ENCODE data around the gene ZNF541.
A peak's percentile ranks its signal among the peaks of the same experiment; 100 is the strongest.
"Not testable (repeated sequence)": the region's sequence is repeated elsewhere in the genome, so short reads cannot be mapped to it uniquely, and the experiment has no call there.

Gene ZNF541

DNA sequence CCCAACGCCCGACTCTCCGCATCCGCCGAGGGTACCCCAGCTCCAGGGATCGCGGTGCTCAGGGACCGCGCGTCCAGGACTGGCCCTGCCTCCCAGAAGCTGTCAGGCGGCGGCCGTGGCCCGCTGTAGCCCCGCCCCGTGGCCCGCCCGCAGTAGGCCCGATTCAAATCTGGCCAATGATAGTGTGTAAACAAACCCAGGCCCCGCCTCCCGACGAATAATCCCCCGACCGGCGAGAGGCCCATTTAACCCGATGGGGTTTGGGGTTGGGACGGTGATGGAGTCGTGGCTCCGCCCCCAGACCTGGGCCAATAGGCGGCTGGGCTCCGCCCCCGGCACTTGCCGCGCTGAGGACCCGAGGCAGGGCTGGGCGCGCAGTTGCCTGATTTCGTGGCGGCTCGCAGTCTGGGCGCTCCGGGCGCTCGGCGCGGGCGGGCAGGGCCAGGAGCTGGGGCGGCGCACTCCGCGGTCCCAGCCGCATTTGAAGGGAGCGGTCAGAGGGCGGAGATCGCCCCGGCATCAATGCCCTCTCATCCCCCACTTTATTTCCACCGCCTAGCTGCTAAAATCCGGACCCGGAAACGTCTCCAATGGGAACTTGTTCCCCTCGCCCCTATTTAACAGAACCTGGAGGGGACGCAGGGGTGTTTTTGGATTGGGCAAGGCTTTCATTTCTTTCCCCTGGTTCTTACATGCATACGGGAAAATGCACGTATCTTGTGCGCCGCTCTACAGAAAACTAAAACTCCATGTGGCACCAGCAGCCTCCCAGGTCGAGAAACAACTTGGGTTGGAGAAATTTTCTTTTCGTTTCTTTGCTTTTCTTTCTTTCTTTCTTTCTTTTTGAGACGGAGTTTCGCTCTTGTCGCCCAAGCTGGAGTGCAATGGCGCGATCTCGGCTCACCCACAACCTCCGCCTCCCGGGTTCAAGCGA lies 27.6 kb upstream of the ZNF541 start:
- peak; percentile 99 to 100 (median 99) for DNase-seq (ENCODE audit: low read depth in 3 of 3)

DNA sequence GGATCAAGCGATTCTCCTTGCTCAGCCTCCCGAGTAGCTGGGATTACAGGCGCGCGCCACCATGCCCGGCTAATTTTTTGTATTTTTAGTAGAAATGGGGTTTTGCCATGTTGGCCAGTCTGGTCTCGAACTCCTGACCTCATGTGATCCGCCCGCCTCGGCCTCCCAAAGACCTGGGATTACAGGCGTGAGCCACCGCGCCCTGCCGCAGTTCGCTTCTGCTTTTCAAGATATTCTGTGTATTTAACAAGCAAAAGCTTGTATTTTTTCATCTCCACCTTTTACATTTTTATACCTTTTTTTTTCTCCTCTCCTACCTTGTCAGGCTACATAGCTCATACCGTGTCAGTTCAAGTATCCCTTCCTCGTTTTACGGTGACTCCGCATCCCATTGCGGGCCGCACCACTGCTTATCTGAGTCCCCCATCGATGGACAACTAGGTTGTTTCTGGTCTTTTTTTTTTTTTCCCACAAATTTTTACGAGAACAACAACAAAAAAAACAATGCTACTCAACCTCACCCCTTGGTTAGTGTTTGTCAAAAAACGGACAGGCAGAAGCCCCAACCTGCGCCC lies 26.8 kb upstream of the ZNF541 start:
- DNase-seq (ENCODE audit: low read depth in 3 of 3), result not testable (repeated sequence)

DNA sequence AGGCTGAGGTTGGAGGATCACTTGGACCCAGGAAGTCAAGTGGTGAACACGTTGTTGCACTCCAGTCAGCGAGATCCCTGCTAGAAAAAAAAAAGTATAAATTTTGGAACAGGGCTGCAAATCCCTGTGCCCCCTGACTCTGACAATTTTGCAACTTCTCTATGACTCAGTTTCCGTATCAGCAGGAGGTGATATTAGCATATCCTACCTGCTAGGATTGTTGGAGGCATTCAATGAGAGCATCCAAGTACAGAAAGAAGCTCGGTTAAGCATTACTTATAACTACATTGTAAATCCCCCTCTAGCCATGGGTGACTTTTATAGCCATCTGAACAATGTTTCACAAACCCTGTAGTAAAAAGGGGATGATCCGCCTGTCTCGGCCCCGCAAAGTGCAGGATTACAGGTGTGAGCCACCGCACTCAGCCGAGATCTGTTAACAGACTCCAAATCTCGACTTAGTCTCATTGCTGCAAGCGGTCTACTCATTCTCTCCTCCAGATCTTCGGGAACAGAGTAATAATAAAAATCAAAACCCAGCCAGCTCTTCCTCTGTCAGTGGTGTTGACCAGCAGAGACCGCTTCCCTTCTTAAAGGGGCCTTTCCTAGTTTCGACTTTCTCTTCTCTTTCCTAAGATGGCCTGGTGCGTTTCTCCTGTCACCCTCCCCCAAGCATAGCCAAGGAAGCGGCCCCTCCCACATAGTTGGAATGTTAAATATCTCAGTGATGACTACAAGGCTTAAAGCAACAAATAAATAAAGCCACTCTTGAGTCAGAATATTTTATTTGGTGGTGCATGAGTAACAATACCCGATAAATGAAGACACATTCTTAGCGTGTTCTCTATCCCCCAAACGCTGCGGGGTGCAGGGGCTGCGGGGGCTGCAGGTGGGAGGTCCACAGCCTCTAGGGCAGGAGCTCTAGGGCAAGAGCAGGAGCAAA lies 25.7 kb upstream of the ZNF541 start:
- DNase-seq (ENCODE audit: low read depth in 3 of 3), result no peak

DNA sequence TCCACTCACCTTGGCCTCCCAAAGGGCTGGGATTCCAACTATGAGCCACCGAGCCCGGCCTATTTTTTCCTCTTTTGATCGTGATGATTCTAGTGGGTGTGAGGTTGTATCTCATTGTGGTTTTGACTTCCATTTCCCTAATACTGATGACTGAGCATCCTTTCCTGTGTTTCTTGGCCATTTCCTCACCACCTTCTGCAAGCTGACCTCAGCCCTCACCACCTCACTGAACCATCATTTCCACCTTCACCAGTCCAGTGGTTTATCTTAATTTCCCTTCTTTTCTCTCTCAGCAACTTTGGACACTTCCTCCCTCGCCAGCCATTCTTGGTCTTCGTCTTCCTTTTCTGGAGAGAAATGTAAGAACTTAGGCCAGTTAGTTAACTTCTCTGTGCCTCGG lies 23.0 kb upstream of the ZNF541 start:
- DNase-seq (ENCODE audit: low read depth in 3 of 3), result no peak

DNA sequence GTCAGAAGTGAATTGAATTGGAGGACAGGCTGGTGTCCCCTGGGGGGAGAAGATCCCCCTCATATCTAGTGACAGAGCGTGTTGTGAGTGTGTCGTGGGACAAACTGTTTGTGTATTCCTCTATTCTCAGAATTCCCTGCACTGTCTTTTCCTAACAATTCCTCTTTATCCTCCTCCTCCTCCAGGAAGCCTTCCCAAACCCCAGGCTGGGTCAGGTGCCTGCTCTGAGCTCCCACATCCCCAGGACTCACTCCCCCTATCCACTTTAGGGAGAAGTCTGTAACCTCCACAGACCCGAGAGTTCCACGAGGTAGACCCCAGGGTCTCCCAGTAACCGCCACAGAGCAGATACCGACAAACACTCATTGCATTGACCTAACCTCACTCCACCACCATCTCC lies 20.9 kb upstream of the ZNF541 start:
- no peak for DNase-seq (ENCODE audit: low read depth in 3 of 3)

DNA sequence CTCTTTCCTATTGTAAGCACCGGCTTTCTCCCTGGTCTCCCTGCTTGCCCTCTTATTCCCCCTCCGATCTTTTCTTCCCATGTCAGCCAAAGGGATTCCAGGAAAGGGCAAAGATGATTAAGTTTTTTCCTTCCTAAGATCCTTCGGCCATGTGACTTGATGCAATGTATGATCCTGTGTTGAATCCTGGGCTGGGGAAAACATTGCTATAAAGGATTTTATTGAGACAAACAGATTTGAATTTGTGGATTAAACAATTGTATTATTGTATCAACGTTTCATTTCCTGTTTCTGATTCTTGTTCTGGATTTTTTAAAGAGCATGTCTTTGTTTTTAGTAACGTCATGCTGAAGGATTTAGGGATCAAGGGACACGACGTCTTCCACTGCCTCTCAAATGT lies 16.9 kb upstream of the ZNF541 start:
- no peak for DNase-seq (ENCODE audit: low read depth in 3 of 3)

DNA sequence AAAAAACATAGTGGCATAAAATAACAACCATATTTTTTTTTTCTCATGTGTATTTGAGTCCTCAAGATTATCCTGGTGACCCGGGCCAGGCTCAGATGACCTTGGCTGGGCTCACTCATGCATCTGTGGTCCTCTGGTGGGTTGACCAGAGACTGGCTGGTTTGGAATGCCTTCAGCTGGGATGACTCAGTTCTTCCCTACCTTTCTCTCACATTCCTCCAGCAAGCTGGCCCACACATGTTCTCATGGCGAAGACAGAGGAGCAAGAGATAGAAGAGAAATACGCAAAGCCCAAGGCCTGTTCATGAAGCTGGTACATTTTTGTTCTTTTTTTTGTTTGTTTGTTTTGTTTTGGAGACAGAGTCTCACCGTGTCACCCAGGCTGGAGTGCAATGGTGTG lies 14.3 kb upstream of the ZNF541 start:
- no peak for DNase-seq (ENCODE audit: low read depth in 3 of 3)

DNA sequence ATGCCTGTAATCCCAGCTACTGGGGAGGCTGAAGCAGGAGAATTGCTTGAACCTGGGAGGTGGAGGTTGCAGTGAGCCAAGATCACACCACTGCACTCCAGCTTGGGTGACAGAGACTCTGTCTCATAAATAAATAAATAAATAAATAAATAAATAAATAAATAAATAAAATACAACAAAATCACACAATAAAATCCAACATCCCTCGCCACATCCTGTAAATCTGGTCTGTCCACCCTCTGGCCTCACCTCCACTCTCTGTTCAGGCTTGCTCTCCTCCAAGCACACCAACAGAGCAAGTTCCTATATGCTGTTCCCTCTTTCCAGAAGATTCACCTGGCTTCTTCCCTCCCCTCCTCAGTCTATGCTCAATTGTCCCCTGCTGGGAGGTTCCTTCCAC lies 10.2 kb upstream of the ZNF541 start:
- not testable (repeated sequence) for DNase-seq (ENCODE audit: low read depth in 3 of 3)

DNA sequence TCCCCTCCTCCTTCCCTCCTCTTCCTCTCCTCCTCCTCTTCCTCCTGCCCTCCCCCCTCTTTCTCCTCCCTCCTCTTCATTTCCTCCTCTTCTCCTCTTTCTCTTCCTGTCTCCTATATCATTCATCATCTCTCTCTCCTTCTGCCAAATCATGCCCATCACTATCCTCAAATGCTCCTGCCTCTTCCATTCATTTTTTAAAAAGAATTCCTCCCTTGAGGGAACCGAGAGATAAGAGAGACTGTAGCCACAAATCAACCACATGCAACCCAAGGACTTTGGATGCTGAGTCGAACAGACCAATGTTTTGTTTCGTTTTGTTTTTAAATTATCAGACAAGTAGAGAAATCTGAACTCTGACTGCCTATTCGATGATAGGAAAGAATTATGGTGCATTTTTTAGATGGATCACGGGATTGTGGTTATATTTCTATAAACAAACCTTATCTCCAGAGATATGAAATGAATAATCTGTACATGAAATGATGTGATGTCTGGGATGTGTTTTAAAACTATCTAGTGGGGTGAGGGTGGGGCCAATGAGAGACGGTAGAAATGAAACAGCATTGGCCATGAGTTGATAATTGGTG lies 9.5 kb upstream of the ZNF541 start:
- DNase-seq (ENCODE audit: low read depth in 3 of 3), result no peak

DNA sequence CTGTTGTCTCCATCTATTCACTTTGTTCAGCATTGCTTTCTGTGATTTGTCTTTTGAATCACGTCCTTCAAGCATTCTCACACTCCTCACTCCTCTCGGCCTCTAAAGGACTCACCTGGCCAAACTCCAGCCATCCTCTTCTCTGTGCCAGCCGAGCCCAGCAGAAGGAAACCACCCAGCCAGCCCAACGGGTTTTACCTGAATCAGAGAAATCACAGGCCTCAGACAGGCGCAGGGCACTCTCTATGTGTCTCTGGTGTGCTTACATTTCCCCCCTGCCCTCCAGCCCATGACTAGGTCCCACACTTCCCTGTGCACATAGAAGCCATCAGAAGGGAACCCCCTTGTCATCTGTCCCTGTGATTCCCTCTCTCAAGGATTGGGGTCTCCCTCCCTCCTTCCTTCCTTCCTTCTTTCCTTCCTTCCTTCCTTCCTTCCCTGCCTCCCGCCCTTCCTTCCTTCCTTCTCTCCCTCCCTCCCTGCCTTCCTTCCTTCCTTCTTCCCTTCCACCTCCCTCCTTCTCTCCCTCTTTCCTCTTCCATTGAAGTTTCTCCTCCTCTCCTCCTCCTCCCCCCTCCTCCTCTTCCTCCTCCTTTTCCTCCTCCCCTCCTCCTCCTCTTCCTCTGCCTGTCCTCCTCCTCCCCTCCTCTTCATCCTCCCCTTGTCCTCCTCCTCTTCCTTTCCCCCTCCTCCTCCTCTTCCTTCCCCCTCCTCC lies 8.8 kb upstream of the ZNF541 start:
- no peak for DNase-seq (ENCODE audit: low read depth in 3 of 3)

DNA sequence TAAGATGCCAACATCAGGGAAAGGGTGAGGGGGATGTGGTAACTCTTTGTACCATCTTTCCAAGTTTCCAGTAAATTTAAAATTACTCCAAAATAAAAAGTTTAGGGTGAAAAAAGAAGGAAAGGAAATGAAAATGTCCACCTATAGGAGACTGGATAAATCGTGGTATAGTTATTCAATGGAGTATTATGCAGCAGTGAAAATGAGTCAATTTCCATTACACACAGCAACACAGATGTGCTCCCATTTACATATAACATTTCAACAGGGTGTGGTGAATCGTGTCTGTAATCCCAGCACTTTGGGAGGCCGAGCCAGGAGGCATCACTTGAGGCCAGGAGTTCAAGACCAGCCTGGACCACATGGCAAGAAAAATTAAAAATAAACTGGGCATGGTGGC lies 7.4 kb upstream of the ZNF541 start:
- no peak for DNase-seq (ENCODE audit: low read depth in 3 of 3)

DNA sequence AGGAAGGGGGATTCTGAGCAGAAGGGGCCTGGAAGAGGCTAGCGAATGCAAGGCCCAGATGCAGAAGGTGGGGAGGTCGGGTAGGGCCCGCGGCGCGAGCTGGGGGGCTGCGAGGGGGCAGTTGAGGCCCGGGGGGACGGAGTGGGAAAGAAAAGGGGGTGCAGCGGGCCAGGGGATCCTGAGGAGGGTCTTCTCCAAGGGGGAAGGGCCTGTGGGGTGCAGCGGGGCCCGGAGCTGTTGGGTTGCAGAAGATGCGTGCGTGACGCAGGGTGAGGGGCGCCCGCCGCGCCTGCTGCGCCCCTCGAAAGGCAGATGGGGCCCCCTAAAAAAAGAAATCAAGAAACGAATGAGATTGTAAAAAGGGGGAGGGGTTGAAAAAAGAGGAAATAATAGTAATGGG lies 313 bp downstream of the ZNF541 start:
- no peak for DNase-seq (ENCODE audit: low read depth in 3 of 3)

DNA sequence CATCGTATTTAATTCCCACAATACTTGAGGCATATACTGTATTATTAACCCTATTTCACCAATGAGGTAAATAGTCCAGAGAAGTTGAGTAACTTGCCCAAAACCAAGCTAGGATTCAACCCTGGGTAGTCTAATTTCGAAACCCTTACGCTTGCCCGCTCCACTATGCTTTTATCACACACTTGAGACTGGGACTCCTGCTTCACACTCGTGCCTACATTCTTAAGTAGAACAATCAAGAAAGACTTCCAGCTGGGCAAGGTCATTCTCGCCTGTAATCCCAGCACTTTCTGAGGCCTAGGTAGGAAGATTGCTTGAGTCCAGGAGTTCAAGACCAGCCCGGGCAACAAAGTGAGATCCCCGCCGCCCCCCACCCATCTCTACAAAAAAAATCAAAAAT lies 3.6 kb downstream of the ZNF541 start:
- no peak for DNase-seq (ENCODE audit: low read depth in 3 of 3)

DNA sequence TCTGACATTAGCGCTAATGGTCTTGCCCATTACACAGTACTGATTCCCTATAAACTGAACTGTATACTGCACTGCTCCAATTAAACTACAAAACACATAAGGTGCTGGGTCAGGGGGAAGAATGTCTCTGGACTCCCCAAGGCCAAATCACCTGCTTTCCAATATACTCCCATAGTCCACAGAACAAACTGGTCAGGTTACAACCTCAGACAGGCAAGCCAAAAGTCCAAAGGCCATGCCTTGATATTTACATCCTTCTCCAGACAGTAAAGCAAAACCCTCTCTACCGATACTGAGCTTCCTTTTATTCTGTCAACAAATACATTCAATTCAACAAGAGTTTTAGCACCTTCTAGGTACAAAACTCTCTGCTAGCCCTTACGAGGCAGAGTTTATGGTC lies 8.9 kb downstream of the ZNF541 start:
- DNase-seq (ENCODE audit: low read depth in 3 of 3), result no peak

DNA sequence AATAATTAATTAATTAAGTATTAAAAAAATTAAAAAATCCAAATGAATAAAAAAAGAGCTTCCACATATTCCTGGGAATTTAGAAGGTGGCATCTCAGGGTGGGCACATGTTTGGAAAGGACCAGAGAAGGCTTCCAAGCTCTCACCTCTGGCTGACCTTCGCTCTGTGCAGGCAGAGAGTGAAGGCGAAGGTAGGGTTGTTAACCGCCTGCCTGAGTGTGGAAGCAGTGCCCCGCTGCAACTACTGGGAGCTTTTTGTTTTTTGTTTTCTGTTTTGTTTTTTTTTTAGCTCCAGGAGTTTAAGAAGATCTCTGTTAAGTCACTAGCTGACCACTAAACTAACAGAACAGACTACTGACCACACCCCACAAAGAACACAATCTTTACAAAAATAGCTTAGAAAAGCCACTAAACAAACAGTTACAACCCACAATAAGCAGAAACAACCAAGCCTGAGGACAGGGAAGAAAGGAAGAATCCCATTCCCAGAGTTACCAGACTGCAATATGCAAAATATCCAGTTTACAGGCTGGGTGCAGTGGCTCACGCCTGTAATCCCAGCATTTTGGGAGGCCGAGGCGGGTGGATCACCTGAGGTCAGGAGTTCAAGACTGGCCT lies 11.4 kb downstream of the ZNF541 start:
- no peak for DNase-seq (ENCODE audit: low read depth in 3 of 3)

DNA sequence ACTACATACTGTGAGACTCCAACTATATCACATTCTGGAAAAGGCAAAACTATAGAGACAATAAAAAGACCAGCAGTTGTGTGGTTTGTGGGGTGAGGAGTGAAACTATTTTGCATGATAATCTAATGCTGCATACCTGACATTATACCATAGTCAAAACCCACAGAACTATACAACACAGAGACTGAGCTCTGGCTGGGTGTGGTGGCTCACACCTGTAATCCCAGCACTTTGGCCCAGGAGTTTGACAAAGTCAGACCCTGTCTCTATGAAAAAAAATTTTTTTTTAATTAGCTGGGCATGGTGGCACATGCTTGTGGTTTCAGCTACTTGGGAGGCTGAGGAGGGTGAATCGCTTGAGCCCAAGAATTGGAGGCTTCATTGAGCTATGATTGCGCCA lies 11.9 kb downstream of the ZNF541 start:
- DNase-seq (ENCODE audit: low read depth in 3 of 3), result no peak

DNA sequence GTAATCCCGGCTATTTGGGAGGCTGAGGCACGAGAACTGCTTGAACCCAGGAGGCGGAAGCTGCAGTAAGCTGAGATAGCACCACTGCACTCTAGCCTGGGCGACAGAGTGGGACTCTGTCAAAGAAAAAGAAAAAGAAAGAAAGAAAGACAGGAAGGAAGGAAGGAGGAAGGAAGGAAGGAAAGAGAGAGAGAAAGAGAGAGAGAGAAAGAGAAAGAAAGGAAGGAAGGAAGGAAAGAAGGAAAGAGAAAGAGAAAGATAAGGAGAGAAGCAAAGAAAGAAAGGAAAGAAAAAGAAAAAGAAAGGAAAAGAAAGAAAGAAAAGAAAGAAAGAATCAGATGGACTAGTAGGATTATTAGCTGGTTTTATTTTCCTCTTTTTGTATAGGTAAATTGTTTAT lies 22.8 kb downstream of the ZNF541 start:
- no peak for DNase-seq (ENCODE audit: low read depth in 3 of 3)

DNA sequence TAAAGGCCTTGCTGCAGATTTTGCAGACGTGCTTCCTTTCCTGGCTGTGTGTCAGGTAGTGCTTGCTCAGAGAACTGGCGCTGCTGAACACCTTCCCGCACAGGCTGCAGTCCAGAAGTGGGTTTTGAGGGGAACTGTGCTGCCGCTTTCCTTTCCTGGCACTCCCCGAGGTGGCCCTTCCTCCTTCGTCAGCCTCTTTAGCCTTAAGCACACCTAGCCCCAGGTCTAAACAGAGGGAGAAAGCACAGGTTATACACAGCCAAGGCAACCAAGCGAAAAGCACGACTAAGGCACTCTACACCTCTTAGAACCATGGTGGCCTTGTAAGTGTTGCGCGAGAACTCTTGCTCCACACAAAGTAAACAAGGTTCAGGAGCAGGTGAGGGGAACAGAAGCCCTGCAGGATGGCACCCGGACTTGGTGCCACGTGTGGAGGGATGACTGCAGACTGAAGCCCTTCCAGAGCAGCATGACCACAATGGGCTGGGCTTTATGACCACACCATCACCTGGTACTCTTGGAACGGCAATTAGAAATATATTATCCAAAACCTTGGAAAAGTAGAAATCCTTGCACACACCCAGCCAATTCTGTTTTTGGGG lies 23.6 kb downstream of the ZNF541 start:
- DNase-seq (ENCODE audit: low read depth in 3 of 3), result no peak

DNA sequence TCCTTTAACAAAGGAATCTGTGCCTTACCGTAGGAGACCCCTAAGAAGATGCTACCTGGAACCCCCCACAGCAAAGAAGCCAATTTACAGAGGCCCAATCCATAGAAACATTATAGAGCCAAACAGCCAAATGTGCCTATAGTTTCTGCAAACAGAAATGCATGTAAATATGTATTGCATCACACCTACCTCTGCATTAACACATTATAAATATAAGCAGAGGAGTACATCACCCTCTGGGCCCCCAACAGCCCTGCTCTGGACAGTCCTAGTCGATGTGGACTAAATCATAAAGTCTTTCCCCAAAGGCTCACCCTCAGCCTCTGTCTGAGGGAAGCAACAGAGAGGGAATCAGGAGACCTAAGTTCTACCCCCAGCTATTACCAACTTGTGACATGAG lies 25.7 kb downstream of the ZNF541 start:
- DNase-seq (ENCODE audit: low read depth in 3 of 3), result no peak

Measured in stimulated activated CD4-positive, alpha-beta T cell treated with anti-CD3 and anti-CD28 coated beads, TNF-alpha, amount 100 ng/mL, for 48 hours (primary cell).